CD1c-positive myeloid dendritic cell (primary cell): ENCODE measurements around the gene BAG5.
A peak's percentile ranks its signal among the peaks of the same experiment; 100 is the strongest.

ENCODE experiments used
- DNase-seq: peaks from one replicate; pipeline ENCODE4 v3.0.0-alpha.2; 2016; ENCODE audit errors: extremely low spot score

The BAG5 gene

GRCh38 chr14:103546652-103547454 is 15.6 kb downstream of the BAG5 start:
- DNase-seq = peak; percentile 72

GRCh38 chr14:103545915-103546651 is 16.4 kb downstream of the BAG5 start:
- DNase-seq = no peak

- no peak for DNase-seq
Observed at GRCh38 chr14:103545219-103545914, 17.1 kb downstream of the BAG5 start.

GRCh38 chr14:103544388-103545218 is 17.9 kb downstream of the BAG5 start:
- DNase-seq = no peak

- no peak for DNase-seq
Observed at GRCh38 chr14:103543721-103544387, 18.6 kb downstream of the BAG5 start.

- DNase-seq = no peak
Observed at GRCh38 chr14:103543140-103543539, 19.3 kb downstream of the BAG5 start.

- DNase-seq = no peak
Observed at GRCh38 chr14:103542605-103543088, 19.8 kb downstream of the BAG5 start.

GRCh38 chr14:103541709-103542604 is 20.5 kb downstream of the BAG5 start:
- no peak for DNase-seq

- no peak for DNase-seq
Observed at GRCh38 chr14:103540821-103541708, 21.4 kb downstream of the BAG5 start.

GRCh38 chr14:103539056-103539825 is 23.2 kb downstream of the BAG5 start:
- no peak for DNase-seq

- DNase-seq = no peak
Observed at GRCh38 chr14:103538291-103539055, 24.0 kb downstream of the BAG5 start.

- DNase-seq = no peak
Observed at GRCh38 chr14:103537175-103537990, 25.1 kb downstream of the BAG5 start.

- DNase-seq = no peak
Observed at GRCh38 chr14:103536693-103537092, 25.8 kb downstream of the BAG5 start.

- DNase-seq = no peak
Observed at GRCh38 chr14:103535891-103536565, 26.4 kb downstream of the BAG5 start.

GRCh38 chr14:103535081-103535890 is 27.2 kb downstream of the BAG5 start:
- DNase-seq = no peak
